ENCODE measurements around the gene ZNF44.

The ZNF44 gene

GRCh38 chr19:12261554-12261953 lies 33.1 kb downstream of the ZNF44 start:
- no peak for DNase-seq (ENCODE audit: low read depth, low spot score)

- DNase-seq (ENCODE audit: low read depth, low spot score): no peak
Measured at GRCh38 chr19:12260861-12261260, 33.8 kb downstream of the ZNF44 start.

GRCh38 chr19:12260236-12260635 lies 34.4 kb downstream of the ZNF44 start:
- no peak for DNase-seq (ENCODE audit: low read depth, low spot score)

GRCh38 chr19:12255372-12255771 lies 39.3 kb downstream of the ZNF44 start:
- DNase-seq (ENCODE audit: low read depth, low spot score): no peak

- no peak for DNase-seq (ENCODE audit: low read depth, low spot score)
Measured at GRCh38 chr19:12247644-12248222, 47.0 kb downstream of the ZNF44 start.

- DNase-seq (ENCODE audit: low read depth, low spot score): no peak
Measured at GRCh38 chr19:12244370-12244769, 50.3 kb downstream of the ZNF44 start.

- no peak for DNase-seq (ENCODE audit: low read depth, low spot score)
Measured at GRCh38 chr19:12237143-12237839, 57.4 kb downstream of the ZNF44 start.

- DNase-seq (ENCODE audit: low read depth, low spot score): no peak
Measured at GRCh38 chr19:12232961-12233360, 61.7 kb downstream of the ZNF44 start.

- DNase-seq (ENCODE audit: low read depth, low spot score): no peak
Measured at GRCh38 chr19:12230751-12231733, 63.6 kb downstream of the ZNF44 start.

- no peak for DNase-seq (ENCODE audit: low read depth, low spot score)
Measured at GRCh38 chr19:12229990-12230389, 64.7 kb downstream of the ZNF44 start.

GRCh38 chr19:12224676-12225075 lies 70.0 kb downstream of the ZNF44 start:
- no peak for DNase-seq (ENCODE audit: low read depth, low spot score)

- DNase-seq (ENCODE audit: low read depth, low spot score): no peak
Measured at GRCh38 chr19:12222980-12223630, 71.6 kb downstream of the ZNF44 start.
